Panc1 (cell line): ENCODE results near the gene RUSF1. TPM values are rescaled to one million over a fixed set of nuclear protein-coding genes. Genes with fewer than 3 reads are reported as not detected.

Experiments used
- ATAC-seq: fragments of 200-7000 bp; cut with Tn5 transposase; 2 replicates; pipeline ENCODE4 v1.9.1; 2020; ENCODE audit warnings: mild to moderate bottlenecking, moderate library complexity
- BruUV-seq: library from RNA; stranded (reverse); fragments of 400-500 nt; replicated peaks from 2 replicates; lab custom pipeline; 2021; lab: Mats Ljungman, UMichigan
- CTCF ChIA-PET: fragments of 300-600 bp; sonication (Branson Sonifier 250); formaldehyde crosslinking; loops from one replicate; lab custom pipeline; 2022; ENCODE audit warnings: antibody characterized with exemption; lab: Charles Lee
- POLR2A ChIA-PET: fragments of 300-600 bp; sonication (Branson Sonifier 250); formaldehyde crosslinking; loops from one replicate; lab custom pipeline; 2022; ENCODE audit warnings: antibody characterized with exemption; lab: Charles Lee
- DNase-seq: peaks from one replicate; pipeline ENCODE4 v3.0.0-alpha.2; 2010; ENCODE audit warnings: low read depth, low spot score
- H3K27ac ChIP-seq: 2 replicates; pipeline ENCODE4 v1.5.1; 2011; ENCODE audit warnings: mild to moderate bottlenecking, low read length, inconsistent platforms
- H3K27me3 ChIP-seq: fragments of 200-500 bp; sonication (Bioruptor generic); 2 replicates; pipeline ENCODE4 v1.6.0; 2014; ENCODE audit warnings: low read length, inconsistent platforms; ENCODE audit not compliant: control insufficient read depth, insufficient read depth
- H3K36me3 ChIP-seq: fragments of 200-500 bp; sonication (Bioruptor generic); 2 replicates; pipeline ENCODE4 v1.5.1; 2014; ENCODE audit warnings: inconsistent platforms, mild to moderate bottlenecking, low read length, moderate library complexity; ENCODE audit not compliant: control insufficient read depth, insufficient read depth
- H3K4me1 ChIP-seq: 2 replicates; pipeline ENCODE4 v1.5.1; 2011; ENCODE audit warnings: inconsistent platforms, mild to moderate bottlenecking, low read length, moderate library complexity; ENCODE audit not compliant: control insufficient read depth, insufficient read depth
- H3K4me3 ChIP-seq, 2 experiments: 2 replicates each; pipeline ENCODE4 v1.5.1; 2011 to 2012; ENCODE audit warnings: low read depth in 2 of 2, low read length in 2 of 2, mild to moderate bottlenecking in 2 of 2, inconsistent platforms in 1 of 2, moderate library complexity in 1 of 2
- H3K9me3 ChIP-seq: fragments of 200-500 bp; sonication (Bioruptor generic); 2 replicates; pipeline ENCODE4 v1.5.1; 2014; ENCODE audit warnings: low read depth, mild to moderate bottlenecking, inconsistent platforms, low read length, moderate library complexity; ENCODE audit not compliant: control insufficient read depth, insufficient read depth
- POLR2AphosphoS5 ChIP-seq: IDR thresholded peaks from 2 replicates; pipeline ENCODE4 v1.6.1; 2012; ENCODE audit warnings: mild to moderate bottlenecking, low read depth, low read length, moderate library complexity
- SIN3A ChIP-seq: IDR thresholded peaks from 2 replicates; pipeline ENCODE4 v1.6.1; 2012; ENCODE audit warnings: low read depth, mild to moderate bottlenecking, low read length, moderate library complexity, borderline replicate concordance; ENCODE audit not compliant: insufficient read depth
- TCF7L2 ChIP-seq: IDR thresholded peaks from 2 replicates; pipeline ENCODE4 v1.6.1; 2011; ENCODE audit warnings: mild to moderate bottlenecking, low read depth, low read length, inconsistent platforms
- in situ Hi-C: cut with HindIII; loops from 2 replicates; pipeline ENCODE4 v1.10.0; 2016; ENCODE audit warnings: low sequenced_read_pairs, low pct_unique_long_range_greater_than_20kb
- intact Hi-C: fragments of 100-400 bp; cut with micrococcal nuclease; formaldehyde crosslinking; loops from one replicate; pipeline ENCODE4 v1.10.0; 2022; ENCODE audit not compliant: unreplicated experiment
- total RNA-seq: library from RNA; stranded (reverse); gene quantifications from one replicate; pipeline ENCODE4 v1.2.1, GENCODE V29; 2021; ENCODE audit not compliant: unreplicated experiment
- TF ChIP-seq, protein P1 (sequence below): fragments of 450-650 bp; IDR thresholded peaks from 2 replicates; pipeline ENCODE4 v1.5.1; 2017; ENCODE audit warnings: mild to moderate bottlenecking
- TF ChIP-seq, protein P2 (sequence below), 2 experiments: IDR thresholded peaks; 2 replicates each; pipeline ENCODE4 v1.6.1; 2011 to 2012; ENCODE audit warnings: low read depth in 2 of 2, control low read depth in 1 of 2, low read length in 1 of 2, mild to moderate bottlenecking in 1 of 2, moderate library complexity in 1 of 2; ENCODE audit not compliant: insufficient read depth in 1 of 2

The RUSF1 gene
- total RNA-seq, 1 experiment from 2014 or later, result 47.4 TPM

DNA sequence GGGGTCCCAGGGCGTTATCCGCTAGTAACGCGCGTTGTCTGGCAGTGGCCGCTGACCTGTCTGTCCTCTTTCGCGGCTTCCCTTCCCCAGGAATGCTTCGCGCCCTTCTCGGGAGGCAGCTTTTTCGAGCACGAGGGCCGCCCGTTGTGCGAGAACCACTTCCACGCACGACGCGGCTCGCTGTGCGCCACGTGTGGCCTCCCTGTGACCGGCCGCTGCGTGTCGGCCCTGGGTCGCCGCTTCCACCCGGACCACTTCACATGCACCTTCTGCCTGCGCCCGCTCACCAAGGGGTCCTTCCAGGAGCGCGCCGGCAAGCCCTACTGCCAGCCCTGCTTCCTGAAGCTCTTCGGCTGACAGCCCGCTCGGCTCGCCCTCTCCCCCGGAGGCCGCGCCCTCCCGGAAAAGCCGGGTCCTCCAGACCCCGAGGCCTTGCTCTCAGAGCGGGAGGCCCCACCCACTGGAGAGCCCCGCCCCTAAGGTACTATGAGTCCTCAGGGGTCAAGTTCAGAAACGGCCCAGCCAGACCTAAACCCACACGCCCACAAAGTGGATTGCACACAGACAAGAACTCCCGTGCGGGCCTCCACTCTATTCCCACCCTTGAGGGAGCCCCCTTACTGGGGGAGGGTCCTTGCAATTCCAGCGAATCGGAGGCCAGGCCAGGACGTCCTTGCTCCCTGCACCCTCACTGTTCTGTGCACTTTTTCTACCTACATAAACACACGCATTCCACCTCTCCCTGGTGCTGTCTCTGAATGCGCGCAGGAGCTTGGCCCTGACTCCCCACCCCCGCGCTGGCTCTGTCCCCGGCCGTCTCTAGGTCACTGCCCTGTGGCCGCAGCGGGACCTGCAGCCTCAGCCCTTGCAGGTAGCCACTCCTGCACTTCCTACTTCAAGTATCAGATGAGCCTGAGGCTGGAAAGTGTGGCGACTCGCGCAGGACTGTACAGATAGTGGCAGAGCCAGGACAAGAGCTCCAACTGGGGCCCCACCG lies 30.7 kb downstream of the RUSF1 start:
- Histone ChIP-seq H3K27me3 (no peaks in the 10 kb centered on the region), H3K4me1 (peaks cover 4% of the 10 kb centered on the region; the same call in 1 of the 2 replicates), H3K9me3 (no peaks in the 10 kb centered on the region), H3K36me3 (peaks cover 3% of the 10 kb centered on the region; the same call in 1 of the 2 replicates), H3K27ac (peak overlapping the region; percentile 7; the same call in 1 of the 2 replicates), H3K4me3 (peak overlapping the region; percentile 45 to 56)
- no peak for TF ChIP-seq TCF7L2
- TF ChIP-seq SIN3A, result no peak
- TF ChIP-seq, protein P1, sequence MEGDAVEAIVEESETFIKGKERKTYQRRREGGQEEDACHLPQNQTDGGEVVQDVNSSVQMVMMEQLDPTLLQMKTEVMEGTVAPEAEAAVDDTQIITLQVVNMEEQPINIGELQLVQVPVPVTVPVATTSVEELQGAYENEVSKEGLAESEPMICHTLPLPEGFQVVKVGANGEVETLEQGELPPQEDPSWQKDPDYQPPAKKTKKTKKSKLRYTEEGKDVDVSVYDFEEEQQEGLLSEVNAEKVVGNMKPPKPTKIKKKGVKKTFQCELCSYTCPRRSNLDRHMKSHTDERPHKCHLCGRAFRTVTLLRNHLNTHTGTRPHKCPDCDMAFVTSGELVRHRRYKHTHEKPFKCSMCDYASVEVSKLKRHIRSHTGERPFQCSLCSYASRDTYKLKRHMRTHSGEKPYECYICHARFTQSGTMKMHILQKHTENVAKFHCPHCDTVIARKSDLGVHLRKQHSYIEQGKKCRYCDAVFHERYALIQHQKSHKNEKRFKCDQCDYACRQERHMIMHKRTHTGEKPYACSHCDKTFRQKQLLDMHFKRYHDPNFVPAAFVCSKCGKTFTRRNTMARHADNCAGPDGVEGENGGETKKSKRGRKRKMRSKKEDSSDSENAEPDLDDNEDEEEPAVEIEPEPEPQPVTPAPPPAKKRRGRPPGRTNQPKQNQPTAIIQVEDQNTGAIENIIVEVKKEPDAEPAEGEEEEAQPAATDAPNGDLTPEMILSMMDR, result no peak
- no peak for TF ChIP-seq POLR2AphosphoS5
- TF ChIP-seq, protein P2, sequence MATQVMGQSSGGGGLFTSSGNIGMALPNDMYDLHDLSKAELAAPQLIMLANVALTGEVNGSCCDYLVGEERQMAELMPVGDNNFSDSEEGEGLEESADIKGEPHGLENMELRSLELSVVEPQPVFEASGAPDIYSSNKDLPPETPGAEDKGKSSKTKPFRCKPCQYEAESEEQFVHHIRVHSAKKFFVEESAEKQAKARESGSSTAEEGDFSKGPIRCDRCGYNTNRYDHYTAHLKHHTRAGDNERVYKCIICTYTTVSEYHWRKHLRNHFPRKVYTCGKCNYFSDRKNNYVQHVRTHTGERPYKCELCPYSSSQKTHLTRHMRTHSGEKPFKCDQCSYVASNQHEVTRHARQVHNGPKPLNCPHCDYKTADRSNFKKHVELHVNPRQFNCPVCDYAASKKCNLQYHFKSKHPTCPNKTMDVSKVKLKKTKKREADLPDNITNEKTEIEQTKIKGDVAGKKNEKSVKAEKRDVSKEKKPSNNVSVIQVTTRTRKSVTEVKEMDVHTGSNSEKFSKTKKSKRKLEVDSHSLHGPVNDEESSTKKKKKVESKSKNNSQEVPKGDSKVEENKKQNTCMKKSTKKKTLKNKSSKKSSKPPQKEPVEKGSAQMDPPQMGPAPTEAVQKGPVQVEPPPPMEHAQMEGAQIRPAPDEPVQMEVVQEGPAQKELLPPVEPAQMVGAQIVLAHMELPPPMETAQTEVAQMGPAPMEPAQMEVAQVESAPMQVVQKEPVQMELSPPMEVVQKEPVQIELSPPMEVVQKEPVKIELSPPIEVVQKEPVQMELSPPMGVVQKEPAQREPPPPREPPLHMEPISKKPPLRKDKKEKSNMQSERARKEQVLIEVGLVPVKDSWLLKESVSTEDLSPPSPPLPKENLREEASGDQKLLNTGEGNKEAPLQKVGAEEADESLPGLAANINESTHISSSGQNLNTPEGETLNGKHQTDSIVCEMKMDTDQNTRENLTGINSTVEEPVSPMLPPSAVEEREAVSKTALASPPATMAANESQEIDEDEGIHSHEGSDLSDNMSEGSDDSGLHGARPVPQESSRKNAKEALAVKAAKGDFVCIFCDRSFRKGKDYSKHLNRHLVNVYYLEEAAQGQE (IDR thresholded peaks at IDR 0.05; ENCODE audit: insufficient read depth in 1 of 2, low read depth in 2 of 2, low read length in 1 of 2), result no peak
- in situ Hi-C loops, result no loop called here
- intact Hi-C loops, result loop anchor here (5.0 kb wide), 1 partner anchor 50 kb away; the partner anchor contains the start of gene AHSP
- peak; percentile 72 for ATAC-seq
- POLR2A ChIA-PET, result no interaction called here
- BruUV-seq, result no TSS peak
- CTCF ChIA-PET, result interaction anchor here (0.6 to 1.5 kb wide), 3 partner anchors 17 to 665 kb away, joined by 3 to 6 read pairs (median 4); no protein-coding TSS in a partner anchor
- no peak for DNase-seq

DNA sequence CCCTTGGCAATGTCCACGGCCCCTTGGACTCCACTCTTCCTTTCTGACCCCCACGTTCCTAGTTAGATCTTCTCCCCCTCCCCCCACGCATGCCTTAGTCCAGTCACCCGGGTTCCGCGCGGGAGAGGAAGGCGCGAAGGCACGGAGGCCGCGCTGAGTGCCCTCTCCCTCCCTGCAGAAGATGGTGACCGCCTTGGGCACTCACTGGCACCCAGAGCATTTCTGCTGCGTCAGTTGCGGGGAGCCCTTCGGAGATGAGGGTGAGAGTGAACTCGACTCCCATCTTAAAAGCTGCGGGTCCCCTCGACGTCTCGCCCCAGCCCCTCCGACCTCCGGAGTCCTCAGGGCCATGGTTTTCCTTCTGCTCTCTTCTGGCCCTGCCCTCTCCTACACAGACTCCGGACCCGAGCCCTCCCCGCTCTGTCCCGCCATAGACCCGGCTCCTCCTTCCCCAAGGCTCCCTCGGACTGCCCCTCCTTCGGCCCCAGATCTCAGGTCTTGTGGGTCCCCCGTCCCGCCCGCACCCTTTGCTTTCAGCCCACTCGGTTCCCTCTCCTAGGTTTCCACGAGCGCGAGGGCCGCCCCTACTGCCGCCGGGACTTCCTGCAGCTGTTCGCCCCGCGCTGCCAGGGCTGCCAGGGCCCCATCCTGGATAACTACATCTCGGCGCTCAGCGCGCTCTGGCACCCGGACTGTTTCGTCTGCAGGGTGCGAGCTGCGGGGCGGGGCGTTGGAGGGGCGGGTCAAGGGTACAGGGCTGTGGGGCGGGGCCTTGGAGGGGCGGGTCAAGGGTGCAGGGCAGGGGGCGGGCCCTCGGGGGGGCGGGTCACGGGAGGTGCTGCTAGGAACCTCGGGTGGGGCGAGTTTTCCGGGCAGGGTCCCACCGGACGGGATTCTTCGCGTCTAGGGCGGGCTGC lies 31.6 kb downstream of the RUSF1 start:
- no TSS peak for BruUV-seq
- Histone ChIP-seq H3K27me3 (no peaks in the 10 kb centered on the region), H3K4me1 (peaks cover 6% of the 10 kb centered on the region; the same call in 1 of the 2 replicates), H3K9me3 (no peaks in the 10 kb centered on the region), H3K27ac (peak overlapping the region; percentile 60), H3K36me3 (peaks cover 3% of the 10 kb centered on the region; the same call in 1 of the 2 replicates), H3K4me3 (peak overlapping the region; percentile 45 to 56)
- peak; percentile 79 for ATAC-seq
- intact Hi-C loops, result loop anchor here (5.0 kb wide), 1 partner anchor 51 kb away; the partner anchor contains the start of gene AHSP
- ChIA-PET CTCF (interaction anchor here (1.5 kb wide), 1 partner anchor 16 kb away, joined by 6 read pairs; no protein-coding TSS in a partner anchor), POLR2A (no interaction called here)
- DNase-seq, result no peak
- TF ChIP-seq POLR2AphosphoS5, result peak; percentile 36; the same call in 1 of the 2 replicates
- no peak for TF ChIP-seq TCF7L2
- in situ Hi-C loops, result no loop called here
